H1 (cell line): ENCODE data around the gene ADIPOR2. TPM values are rescaled to one million over a fixed set of nuclear protein-coding genes. Genes with fewer than 3 reads are reported as not detected.

Source experiments
- EZH2 ChIP-seq: fragments of 200-600 bp; sonication (generic); IDR thresholded peaks from 2 replicates; pipeline ENCODE4 v1.7.1; 2012; ENCODE audit warnings: low read depth, mild to moderate bottlenecking, moderate library complexity, low read length, inconsistent platforms; ENCODE audit not compliant: severe bottlenecking
- JUN ChIP-seq: IDR thresholded peaks from 2 replicates; pipeline ENCODE4 v1.6.1; 2011; ENCODE audit warnings: low read depth, mild to moderate bottlenecking, improper control_type of control experiment, low read length
- KDM4A ChIP-seq: IDR thresholded peaks from one replicate; pipeline ENCODE4 v1.7.1; 2012; ENCODE audit warnings: low read depth, mild to moderate bottlenecking, moderate library complexity, low read length, inconsistent platforms; ENCODE audit not compliant: severe bottlenecking
- MAX ChIP-seq: IDR thresholded peaks from 2 replicates; pipeline ENCODE4 v1.6.1; 2012; ENCODE audit warnings: inconsistent platforms
- NRF1 ChIP-seq: IDR thresholded peaks from 2 replicates; pipeline ENCODE4 v1.6.1; 2011; ENCODE audit warnings: mild to moderate bottlenecking, low read depth, low read length, improper control_type of control experiment
- polyA plus RNA-seq, 7 experiments: library from polyadenylated mRNA; depleted of rRNA in 3 of 7; stranded (reverse) in 5 of 7; unstranded in 2 of 7; fragments of >200 nt in 5 of 7; fragments of 200-250 nt in 2 of 7; gene quantifications; 1 replicate in 5 of 7; 2 replicates in 1 of 7; 4 replicates in 1 of 7; pipeline versions ENCODE4 v1.2.1 to v1.2.3, GENCODE V29; 2011 to 2013; ENCODE audit warnings: missing spikeins in 2 of 7, mixed read lengths in 2 of 7
- total RNA-seq: library from RNA; stranded (reverse); fragmentation: NEBNext Ultra II Directional; extraction: Animal tissue kit (Norgen Biotek cat#: 25700); gene quantifications from 2 replicates; pipeline ENCODE4 v1.2.1, GENCODE V29; 2021
- TF ChIP-seq, protein P1 (sequence below): IDR thresholded peaks from 2 replicates; pipeline ENCODE4 v1.6.1; 2011; ENCODE audit warnings: low read length, improper control_type of control experiment

Gene ADIPOR2
- total and polyA plus RNA-seq, 2 of the 8 experiments (the other 6 are each of a cell fraction or from before 2014, with no cell fraction given), result 17.5 to 50.8 TPM

DNA sequence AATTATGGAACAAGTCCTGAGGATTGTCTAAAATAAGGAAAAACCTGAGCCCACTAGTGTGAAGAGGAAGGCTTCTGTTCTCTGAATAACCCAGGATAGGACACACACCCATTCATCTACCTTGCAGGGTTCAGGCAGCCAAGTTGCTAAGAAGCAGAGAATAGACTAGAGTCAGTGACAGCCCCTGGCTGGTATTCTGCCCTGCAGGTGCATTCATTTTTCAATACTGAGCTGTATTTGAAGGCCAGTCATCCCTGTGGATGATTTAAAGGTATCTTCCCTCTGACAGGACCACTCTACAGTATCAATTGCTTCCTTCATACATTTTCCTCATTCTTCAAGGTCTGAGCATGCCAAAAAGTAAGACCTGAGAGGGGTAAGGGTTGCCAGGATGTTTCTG lies 38.9 kb upstream of the ADIPOR2 start (continued):
- TF ChIP-seq, protein P1, sequence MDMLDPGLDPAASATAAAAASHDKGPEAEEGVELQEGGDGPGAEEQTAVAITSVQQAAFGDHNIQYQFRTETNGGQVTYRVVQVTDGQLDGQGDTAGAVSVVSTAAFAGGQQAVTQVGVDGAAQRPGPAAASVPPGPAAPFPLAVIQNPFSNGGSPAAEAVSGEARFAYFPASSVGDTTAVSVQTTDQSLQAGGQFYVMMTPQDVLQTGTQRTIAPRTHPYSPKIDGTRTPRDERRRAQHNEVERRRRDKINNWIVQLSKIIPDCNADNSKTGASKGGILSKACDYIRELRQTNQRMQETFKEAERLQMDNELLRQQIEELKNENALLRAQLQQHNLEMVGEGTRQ, result no peak
- TF ChIP-seq MAX (no peak), KDM4A (no peak), JUN (no peak), NRF1 (no peak), EZH2 (no peak)
